Urinary bladder (tissue), 4 donors: ENCODE data around the gene MAT1A. TPM values are rescaled to one million over a fixed set of nuclear protein-coding genes. Genes with fewer than 3 reads are reported as not detected.
"Not testable (repeated sequence)": the region's sequence is repeated elsewhere in the genome, so short reads cannot be mapped to it uniquely, and the experiment has no call there.

Source experiments
- DNase-seq: peaks from one replicate; pipeline ENCODE4 v3.0.0-alpha.2; 2015; ENCODE audit errors: extremely low spot score
- H3K27ac ChIP-seq: one replicate; pipeline ENCODE4 v1.5.1; 2013; ENCODE audit warnings: low read depth, mild to moderate bottlenecking, moderate library complexity
- H3K36me3 ChIP-seq: one replicate; pipeline ENCODE4 v1.6.1; 2013; ENCODE audit warnings: mild to moderate bottlenecking, moderate library complexity; ENCODE audit not compliant: insufficient read depth
- H3K4me1 ChIP-seq: one replicate; pipeline ENCODE4 v1.6.1; 2013; ENCODE audit warnings: mild to moderate bottlenecking, moderate library complexity; ENCODE audit not compliant: insufficient read depth
- H3K4me3 ChIP-seq: one replicate; pipeline ENCODE4 v1.5.1; 2013; ENCODE audit warnings: low read depth, low read length
- WGBS: extraction: QIAGEN DNeasy Blood & Tissue Kit; methylation state at CpG from one replicate; pipeline ENCODE4 v1.1.7; 2013; 5-methylcytosine and 5-hydroxymethylcytosine counted together
- polyA plus RNA-seq: library from polyadenylated mRNA; stranded (reverse); fragments of 200-250 nt; gene quantifications from one replicate; pipeline ENCODE4 v1.2.3, GENCODE V29; 2013
- total RNA-seq: library from RNA; depleted of rRNA; stranded (reverse); fragments of >200 nt; gene quantifications from one replicate; pipeline ENCODE4 v1.2.3, GENCODE V29; 2014
- donor health status: healthy with polysubstance abuse.
- donor health status: healthy.

MAT1A gene
- total and polyA plus RNA-seq, 2 donors: 0.37 TPM; not detected in 1

DNA sequence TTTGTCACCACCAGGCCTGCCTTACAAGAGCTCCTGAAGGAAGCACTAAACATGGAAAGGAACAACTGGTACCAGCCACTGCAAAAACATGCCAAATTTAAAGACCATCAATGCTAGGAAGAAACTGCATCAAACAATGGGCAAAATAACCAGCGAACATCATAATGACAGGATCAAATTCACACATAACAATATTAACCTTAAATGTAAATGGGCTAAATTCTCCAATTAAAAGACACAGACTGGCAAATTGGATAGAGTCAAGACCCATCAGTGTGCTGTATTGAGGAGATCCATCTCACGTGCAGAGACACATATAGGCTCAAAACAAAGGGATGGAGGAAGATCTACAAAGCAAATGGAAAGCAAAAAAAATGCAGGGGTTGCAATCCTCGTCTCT is 16.5 kb upstream of the MAT1A start:
- H3K36me3 ChIP-seq, DNase-seq, H3K4me1 ChIP-seq, H3K27ac ChIP-seq, H3K4me3 ChIP-seq: not testable (repeated sequence)
- 84% methylated on average over 3 of the region's 3 CpGs for WGBS

DNA sequence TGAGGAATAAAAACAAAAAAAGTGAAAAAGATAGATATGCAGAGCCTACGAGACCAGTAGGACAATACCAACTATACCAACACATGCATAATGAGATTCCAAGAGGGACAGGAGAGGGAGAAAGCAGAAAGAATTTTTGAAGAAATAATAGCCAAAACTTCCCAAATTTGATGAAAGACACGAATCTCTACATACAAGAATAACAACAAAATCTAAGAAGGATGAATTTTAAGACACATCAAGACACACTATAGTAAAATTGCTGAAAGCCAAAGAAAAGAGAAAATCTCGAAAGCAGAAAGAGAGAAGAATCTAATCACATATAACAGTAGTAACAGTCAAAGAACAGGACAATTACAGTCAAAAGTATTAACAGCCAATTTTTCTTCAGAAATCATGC is 7.5 kb upstream of the MAT1A start:
- Histone ChIP-seq H3K4me3 (no peak overlapping the region), H3K36me3 (no peaks in the 10 kb centered on the region), H3K27ac (no peak overlapping the region), H3K4me1 (no peaks in the 10 kb centered on the region)
- 78% methylated on average over 3 of the region's 3 CpGs for WGBS
- no peak for DNase-seq

DNA sequence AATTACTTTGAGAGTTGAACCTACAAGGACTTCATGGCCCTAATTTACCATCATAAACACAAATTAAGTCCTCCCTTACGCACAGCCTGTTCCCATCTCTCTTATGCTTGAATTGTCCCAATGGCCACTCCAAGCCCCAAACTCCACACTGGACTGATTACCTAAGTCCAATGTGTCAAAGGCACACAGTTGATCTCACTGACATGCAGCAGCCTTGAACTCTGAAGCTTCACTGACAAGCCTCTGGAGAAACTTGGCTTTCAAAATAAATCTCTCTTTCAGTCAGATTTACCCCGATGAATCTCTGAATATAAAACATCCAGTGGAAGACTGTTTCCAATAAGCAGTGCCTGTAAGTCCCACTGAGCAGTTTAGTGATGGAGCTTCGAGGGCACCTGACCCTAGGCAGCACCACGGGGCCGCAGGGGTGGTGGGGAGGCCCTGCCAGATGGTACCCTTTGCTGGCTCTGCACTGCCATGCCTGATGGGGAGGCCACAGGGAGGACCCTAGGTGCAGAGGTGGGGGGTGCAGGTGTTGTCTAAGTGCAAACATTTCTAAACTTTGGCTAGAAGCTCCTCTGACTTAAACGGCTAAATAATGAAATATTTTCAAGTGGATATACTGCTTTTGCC is 3.3 kb upstream of the MAT1A start:
- H3K36me3 ChIP-seq: no peaks in the 10 kb centered on the region
- no peak overlapping the region for H3K27ac ChIP-seq
- WGBS: 86% methylated on average over 6 of the region's 6 CpGs
- no peak for DNase-seq
- H3K4me1 ChIP-seq: no peaks in the 10 kb centered on the region
- H3K4me3 ChIP-seq: no peak overlapping the region

DNA sequence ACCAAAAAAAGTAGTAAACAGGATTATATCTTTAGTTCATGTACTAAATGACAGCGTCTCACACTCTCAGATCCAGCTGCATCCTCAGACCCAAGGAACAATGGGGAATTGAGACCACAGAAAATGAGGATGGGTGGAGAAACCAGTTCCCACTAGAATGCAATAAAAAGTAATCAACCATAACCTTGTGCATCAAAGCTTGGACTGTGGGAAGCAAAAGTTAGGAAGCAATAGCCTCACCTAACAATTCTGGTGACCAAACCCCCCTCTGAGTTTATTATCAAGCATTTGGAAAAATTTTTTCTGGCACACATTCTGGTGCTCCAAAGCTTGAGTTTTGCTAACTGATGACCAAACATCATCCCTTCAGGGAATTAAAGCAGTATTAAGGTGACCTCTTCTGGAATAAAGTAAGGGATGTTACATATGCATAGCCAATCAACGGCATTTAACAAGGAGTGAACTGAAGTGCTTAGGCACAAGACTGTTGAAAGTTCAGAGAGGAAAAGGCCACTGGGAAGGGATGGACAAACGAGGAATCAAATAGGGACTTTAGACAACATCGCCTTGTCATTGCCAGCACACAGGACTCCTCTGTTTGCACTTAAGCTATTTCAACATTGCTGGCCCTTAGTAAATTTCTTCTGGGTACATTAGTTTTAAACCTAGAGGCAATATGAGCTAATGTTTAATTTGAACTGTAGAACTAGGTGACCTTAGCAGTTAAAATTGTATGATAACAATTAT is 1.2 kb upstream of the MAT1A start:
- 62% methylated on average over 4 of the region's 4 CpGs for WGBS
- H3K27ac ChIP-seq: no peak overlapping the region
- no peaks in the 10 kb centered on the region for H3K36me3 ChIP-seq

DNA sequence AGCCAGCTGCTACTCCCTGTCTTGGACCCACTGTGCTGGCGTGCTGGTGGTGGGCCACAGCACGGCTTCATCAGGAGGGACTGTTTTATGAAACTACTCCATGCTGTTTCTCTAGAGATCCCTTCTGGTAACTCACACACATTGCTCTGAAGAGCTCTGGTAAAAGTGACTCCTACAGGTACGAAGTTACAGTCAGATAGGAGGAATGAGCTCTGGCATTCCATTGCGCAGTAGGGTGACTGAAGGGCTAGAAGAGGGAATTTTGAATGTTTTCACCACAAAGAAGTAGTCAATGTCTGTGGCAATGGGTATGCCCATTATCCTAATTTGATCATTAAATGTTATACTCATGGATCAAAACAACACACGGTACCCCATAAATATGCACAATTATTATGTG is 609 bp downstream of the MAT1A start:
- H3K4me1 ChIP-seq: no peaks in the 10 kb centered on the region
- H3K27ac ChIP-seq: no peak overlapping the region
- 90% methylated on average over 5 of the region's 5 CpGs for WGBS
- no peak overlapping the region for H3K4me3 ChIP-seq
- no peaks in the 10 kb centered on the region for H3K36me3 ChIP-seq
- no peak for DNase-seq

More for the DNA sequence above, 1.2 kb upstream of the MAT1A start:
- Histone ChIP-seq H3K4me3 (no peak overlapping the region), H3K4me1 (no peaks in the 10 kb centered on the region)
- no peak for DNase-seq

DNA sequence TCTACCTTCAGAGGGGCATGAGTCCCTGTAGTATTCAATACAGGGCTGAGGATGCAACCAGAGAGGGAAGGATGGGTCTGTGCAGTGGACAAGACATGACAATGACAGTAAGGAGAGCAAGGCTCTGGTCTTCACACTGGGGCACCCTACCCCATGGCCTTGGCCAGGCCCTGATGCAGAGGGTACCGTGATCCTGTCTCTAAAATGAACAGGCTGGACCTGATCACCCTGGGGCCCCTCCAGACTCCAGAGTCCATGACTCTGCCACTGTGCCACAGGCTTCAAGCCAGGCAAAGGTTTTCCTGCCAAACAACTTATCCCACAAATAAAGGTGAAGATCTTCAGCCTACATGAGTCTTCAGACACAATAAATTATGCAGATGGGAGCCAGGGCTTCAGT is 4.9 kb downstream of the MAT1A start:
- no peak for DNase-seq
- Histone ChIP-seq H3K4me3 (no peak overlapping the region), H3K4me1 (no peaks in the 10 kb centered on the region), H3K36me3 (no peaks in the 10 kb centered on the region), H3K27ac (no peak overlapping the region)
- WGBS: 94% methylated on average over 1 of the region's 1 CpG

DNA sequence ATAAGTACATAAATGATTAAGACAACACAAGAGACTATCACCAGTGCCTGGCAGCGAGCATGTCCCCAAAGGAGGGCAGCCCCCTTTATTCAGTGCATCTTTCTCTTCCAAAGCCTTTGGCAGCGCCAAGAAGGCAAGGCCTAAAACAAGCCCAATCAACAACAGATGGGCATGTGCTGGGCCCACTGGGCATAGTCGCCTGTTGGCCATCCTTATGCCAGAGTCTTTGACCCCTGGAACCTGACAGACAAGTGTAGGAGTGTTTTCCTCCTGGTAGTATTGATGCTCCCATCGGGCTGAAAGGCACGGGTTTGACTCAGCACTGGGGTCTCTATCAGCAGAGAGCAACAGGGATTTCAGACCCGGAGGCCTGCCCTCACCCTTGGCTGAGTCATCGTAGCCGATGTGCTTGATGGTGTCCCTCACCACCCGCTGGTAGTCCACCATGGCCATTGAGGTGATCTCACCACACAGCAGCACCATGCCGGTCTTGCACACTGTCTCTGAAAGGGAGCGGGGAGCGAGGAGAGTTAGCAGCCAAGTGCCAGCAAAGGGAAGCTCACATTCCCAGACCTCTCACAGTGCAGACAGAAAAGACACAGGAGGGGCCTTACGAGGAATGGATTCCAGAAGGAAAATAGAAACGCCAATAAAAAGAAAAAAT is 5.8 kb downstream of the MAT1A start:
- 85% methylated on average over 14 of the region's 14 CpGs for WGBS
- Histone ChIP-seq H3K4me3 (no peak overlapping the region), H3K36me3 (no peaks in the 10 kb centered on the region), H3K27ac (no peak overlapping the region), H3K4me1 (no peaks in the 10 kb centered on the region)
- no peak for DNase-seq

DNA sequence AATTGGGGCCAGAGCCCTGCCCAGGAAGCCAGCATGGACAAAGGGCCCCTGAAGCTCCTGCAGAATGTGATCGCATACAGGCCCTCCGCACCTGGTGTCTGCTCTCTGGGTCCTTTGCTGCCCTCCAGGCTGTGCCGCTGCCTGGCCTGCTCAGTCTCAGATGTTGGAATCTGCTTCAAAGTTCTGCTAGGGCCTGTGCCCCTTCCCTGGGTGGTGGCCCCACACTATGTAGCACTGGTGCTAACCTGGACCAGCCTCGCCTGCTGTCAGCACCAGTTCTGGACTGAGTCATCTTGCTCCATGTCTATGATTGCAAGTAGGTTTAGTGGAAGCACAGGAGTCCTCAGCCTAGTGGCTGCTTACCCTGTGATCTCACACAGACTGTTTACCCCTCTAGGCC is 6.3 kb downstream of the MAT1A start:
- Histone ChIP-seq H3K36me3 (no peaks in the 10 kb centered on the region), H3K27ac (no peak overlapping the region), H3K4me3 (no peak overlapping the region), H3K4me1 (no peaks in the 10 kb centered on the region)
- no peak for DNase-seq
- 97% methylated on average over 4 of the region's 4 CpGs for WGBS

DNA sequence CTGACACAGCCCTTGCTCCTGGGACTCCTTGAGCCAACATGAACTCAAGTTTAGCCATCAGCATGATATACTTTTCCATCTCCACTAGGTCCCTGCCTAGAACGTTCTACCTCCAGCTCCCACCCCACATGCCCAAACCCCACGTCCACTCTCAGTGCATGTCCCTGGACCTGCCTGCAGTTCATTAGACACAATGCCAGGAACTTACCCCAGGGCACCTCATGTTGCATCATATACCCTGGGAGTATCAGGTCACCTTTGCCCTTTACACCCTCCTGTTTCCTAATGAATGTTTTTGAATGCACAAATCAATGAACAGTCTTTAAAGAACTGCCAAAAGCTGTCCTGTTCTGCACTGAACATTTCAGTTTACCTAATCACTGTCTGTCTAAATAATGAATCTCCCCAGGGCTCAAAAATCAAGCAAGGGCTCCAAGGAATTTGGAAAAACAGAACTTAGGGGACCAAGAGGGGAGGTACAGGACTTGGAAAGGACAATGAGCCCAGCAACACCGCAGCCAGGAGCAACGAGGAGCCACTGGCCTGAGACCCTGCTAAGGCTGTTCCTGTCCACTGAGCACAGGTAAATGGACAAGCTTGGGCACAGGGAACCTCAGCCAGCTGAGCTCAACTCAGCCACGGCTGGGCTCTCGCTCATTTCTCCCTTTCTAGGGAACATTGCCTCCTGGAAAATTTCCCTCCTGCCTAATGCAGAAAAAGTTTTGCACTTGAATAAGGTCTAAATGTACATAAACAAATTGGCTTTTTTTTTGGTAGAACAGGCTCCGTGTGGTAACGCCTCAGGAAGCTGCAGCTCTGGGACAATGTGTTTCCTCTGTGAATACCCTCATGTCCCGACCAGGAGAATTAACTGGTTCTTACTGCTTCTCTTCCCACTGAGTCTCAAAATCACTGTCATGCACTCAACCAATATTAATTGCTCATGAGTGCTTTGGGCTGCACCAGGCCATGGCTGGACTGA is 7.4 kb downstream of the MAT1A start:
- no peak for DNase-seq
- H3K4me1 ChIP-seq: no peaks in the 10 kb centered on the region
- H3K4me3 ChIP-seq: no peak overlapping the region
- H3K36me3 ChIP-seq: no peaks in the 10 kb centered on the region
- no peak overlapping the region for H3K27ac ChIP-seq
- WGBS: 73% methylated on average over 9 of the region's 9 CpGs

DNA sequence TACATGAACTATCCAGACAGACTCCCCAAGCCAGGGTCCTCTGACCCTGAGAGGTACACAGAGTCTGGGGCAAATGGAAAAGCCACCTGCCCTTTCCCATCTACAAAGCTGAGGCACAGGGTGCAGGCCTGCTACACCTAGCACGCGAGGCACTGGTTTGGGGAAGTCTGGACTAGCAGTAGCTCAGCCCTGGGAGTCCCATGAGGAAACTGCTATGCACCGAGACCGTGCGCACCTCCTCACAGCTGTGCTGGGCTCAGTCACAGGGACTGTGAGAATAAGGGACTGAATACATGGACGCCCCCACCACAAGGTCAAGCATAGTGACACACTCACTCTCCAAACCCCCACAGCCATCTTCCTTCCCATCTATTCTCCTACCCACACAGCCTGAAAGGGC is 8.2 kb downstream of the MAT1A start:
- no peak overlapping the region for H3K4me3 ChIP-seq
- no peaks in the 10 kb centered on the region for H3K36me3 ChIP-seq
- no peaks in the 10 kb centered on the region for H3K4me1 ChIP-seq
- DNase-seq: no peak
- H3K27ac ChIP-seq: no peak overlapping the region
- 84% methylated on average over 6 of the region's 6 CpGs for WGBS

DNA sequence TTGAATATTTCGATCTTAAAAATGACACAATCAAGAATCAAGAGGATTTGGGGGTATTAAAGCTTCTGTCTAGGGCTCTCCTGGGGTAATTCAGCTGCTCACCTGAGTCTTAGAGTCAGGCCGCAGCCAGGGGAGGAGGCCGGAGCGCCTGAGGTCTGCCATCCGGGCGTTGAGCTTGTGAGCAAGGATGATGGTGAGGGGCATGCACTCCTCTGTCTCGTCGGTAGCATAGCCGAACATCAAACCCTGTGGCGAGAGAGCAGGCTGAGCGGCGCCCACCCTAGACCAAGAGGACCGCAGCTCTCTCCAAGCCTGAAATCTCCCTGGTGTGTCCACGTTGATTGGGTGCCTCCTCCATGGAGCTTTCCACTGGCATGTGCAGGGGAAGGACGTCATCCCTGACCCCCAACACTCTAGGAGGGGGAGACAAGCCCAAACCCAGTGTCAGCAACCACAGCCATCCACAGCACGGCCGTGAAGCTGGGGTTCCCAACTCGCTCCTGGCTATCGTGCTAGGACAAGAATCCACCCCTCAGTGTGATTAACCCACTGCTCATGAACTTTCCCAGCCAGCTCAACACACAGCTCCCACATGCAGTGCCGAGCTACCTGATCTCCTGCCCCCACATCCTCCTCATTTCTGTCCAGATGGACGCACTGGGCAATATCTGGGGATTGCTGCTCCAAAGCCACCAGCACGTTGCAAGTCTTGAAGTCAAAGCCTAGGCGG is 9.2 kb downstream of the MAT1A start:
- Histone ChIP-seq H3K36me3 (no peaks in the 10 kb centered on the region), H3K4me3 (no peak overlapping the region), H3K27ac (no peak overlapping the region), H3K4me1 (no peaks in the 10 kb centered on the region)
- WGBS: 89% methylated on average over 23 of the region's 23 CpGs
- no peak for DNase-seq

DNA sequence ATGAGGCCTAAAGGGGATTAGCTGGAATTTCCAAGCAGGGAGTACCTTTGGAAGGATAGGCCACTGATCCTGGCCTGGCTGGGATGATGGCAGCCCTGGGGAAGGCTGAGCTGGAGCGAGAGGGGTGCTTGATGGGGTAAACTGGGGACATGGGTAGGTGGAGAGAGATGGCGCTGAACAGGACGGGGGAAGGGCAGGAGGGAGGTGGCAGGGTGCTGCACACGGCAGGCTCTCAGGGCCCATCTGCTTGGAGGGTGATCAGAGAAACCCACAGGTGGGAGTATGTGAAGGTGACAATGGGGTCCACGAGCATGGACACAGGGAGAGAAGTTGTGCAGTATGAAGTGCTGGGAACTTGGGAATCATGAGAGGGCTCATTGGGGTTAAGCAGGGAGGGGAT is 10.3 kb downstream of the MAT1A start:
- Histone ChIP-seq H3K4me1 (no peaks in the 10 kb centered on the region), H3K36me3 (no peaks in the 10 kb centered on the region), H3K4me3 (no peak overlapping the region), H3K27ac (no peak overlapping the region)
- DNase-seq: no peak
- WGBS: 93% methylated on average over 5 of the region's 5 CpGs

DNA sequence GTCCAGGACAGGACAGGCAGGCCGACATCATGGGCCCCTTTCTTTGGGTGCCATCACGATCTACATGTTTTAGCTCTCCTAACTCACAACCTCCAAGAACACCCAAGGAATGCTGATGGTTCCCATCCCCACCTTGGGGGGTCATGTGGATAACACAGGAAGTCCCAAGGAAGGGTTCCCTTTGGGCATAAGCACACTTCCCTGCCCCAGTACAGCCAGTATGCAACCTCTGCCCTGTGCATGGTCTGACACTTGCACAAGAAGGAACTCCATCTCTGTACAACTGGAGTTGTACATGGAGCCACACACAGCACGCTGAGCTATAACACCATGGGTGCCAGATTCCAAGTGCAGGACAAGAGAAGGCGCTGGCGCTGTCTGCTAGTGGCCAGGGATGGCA is 11.0 kb downstream of the MAT1A start:
- no peak overlapping the region for H3K27ac ChIP-seq
- WGBS: 96% methylated on average over 5 of the region's 5 CpGs
- no peak for DNase-seq
- H3K36me3 ChIP-seq: no peaks in the 10 kb centered on the region
- no peak overlapping the region for H3K4me3 ChIP-seq
- H3K4me1 ChIP-seq: no peaks in the 10 kb centered on the region
